ENCODE data around the gene CCDC33.
"Not testable (repeated sequence)": the region's sequence is repeated elsewhere in the genome, so short reads cannot be mapped to it uniquely, and the experiment has no call there.

The CCDC33 gene

GRCh38 chr15:74338676-74339075 lies 102.5 kb downstream of the CCDC33 start:
- DNase-seq, result no peak

- no peak for DNase-seq
Observed at GRCh38 chr15:74339371-74339770, 103.2 kb downstream of the CCDC33 start.

- no peak for DNase-seq
Observed at GRCh38 chr15:74340150-74340549, 104.0 kb downstream of the CCDC33 start.

DNA sequence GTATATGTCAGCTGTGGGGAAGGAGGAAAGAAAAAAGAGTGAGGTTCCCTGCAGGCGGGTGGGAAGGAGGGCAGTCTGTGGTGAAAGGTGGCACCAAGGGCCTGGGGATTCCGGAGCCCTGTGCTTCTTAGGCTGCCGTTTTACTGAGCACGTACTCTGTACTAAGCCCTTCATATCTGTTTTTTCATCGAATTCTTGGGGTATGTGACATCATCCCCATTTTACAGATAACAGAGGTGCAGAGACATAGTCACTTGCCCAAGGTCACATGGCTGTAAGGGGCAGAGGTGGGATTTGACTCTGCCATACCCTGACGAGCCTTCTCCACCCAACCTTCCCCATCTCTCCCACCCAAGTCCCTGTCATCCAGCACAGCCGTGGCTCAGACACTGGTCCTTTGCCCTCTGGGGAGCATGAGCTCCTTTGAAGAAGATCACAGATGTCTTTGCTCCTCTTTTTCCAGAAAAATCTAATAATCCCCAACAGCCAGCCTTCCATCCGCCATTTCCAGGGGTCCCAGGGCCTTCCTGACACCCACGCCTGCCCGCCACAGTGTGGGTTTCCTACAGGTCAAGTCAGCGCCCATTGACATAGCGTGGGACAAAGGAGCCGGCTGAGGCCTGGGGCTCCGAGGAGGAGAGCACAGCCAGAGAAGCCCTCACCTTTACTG lies 107.1 kb downstream of the CCDC33 start:
- no peak for DNase-seq

DNA sequence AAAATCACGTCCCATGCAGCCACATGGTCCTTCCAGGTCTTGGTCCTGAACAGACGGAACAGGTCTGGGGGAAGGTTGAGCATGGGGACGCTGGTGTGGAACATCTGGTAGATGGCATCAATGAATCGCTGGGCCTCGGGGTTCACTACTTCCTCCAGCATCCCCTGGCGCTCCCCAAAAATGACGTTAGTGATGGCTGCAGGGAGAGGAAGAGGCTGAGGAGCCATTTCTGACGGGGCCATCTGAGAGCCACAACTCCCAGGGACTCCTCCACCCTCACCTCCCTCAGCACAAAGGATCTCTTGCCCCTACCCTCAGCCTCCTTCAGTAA lies 107.6 kb downstream of the CCDC33 start:
- DNase-seq, result no peak

GRCh38 chr15:74345051-74345450 lies 108.9 kb downstream of the CCDC33 start:
- DNase-seq, result no peak

GRCh38 chr15:74347757-74348250 lies 111.7 kb downstream of the CCDC33 start:
- no peak for DNase-seq

DNA sequence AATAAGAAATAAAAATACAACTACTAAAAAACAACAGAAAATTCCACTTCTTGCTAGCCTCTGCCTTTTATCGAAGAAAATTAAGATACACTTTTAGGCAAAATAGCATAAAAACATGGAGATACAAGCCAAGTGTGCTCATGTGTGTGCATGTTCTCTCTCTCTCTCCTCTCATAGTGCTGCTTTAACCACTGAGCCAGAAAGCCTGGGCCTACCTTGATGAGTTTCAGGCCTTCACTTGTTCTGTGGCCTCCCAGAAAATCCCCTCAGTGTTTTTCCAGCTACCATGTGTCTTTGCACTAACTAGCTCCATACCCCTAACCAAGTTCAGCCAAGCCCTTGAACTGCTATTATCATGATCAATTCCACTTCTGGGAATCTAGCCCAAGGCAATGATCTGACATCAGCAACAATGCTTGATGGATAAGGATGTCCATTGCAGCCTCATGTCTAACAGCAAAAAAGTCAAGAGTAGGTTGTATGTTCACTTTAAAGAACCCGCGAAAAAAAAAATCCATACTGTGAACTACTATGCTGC lies 113.2 kb downstream of the CCDC33 start:
- no peak for DNase-seq

- no peak for DNase-seq
Observed at GRCh38 chr15:74350295-74351275, 114.5 kb downstream of the CCDC33 start.

DNA sequence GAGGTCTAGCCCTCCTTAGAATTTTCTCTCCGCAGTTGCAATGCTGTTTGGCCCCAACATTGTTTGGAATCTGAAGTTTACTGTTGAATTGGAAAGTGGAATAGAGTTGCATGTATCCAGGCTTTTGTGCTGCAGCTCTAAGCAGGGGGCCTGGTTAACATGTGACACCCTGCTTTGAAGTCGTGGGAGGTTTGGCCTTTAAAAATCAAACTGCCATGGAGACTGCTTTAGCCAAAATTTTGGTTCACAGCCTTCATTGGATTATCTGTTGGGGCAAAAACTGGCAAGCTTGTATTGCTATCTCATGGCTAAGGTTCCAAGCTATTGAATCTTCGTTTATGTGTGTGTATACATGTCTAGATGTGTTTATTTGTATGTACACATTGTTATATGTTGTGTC lies 115.5 kb downstream of the CCDC33 start:
- no peak for DNase-seq

DNA sequence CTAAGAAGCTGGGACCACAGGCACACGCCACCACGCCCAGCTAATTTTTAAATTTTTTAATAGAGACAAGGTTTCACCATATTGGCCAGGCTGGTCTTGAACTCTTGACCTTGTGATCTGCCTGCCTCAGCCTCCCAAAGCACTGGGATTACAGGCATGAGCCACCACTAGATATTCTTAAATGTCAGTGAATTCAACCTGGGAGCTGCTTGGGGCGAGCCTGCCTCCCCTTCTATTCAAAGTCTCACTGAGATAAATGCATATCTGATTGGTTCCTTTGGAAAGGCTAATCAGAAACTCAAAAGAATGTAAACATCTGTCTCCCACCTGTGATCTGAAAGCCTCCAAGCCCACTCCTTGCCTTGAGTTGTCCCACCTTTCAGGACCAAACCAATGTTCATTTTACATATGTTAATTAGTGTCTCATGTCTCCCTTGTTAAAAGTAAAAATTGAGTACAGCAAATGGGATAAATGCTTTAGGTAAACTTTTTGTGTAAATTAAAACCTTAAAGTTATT lies 116.3 kb downstream of the CCDC33 start:
- DNase-seq, result no peak

DNA sequence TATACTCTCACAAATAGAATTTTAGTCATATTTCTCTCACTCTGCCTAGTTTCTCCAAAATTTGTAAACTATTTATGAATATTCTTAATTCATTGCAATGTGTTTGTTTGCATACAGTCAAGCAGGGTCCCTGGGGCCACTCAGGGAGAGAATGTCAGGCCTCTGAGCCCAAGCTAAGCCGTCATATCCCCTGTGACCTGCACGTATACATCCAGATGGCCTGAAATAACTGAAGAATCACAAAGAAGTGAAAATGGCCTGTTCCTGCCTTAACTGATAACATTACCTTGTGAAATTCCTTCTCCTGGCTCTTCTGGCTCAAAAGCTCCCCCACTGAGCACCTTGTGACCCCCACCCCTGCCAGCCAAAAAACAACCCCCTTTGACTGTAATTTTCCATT lies 117.9 kb downstream of the CCDC33 start:
- not testable (repeated sequence) for DNase-seq

DNA sequence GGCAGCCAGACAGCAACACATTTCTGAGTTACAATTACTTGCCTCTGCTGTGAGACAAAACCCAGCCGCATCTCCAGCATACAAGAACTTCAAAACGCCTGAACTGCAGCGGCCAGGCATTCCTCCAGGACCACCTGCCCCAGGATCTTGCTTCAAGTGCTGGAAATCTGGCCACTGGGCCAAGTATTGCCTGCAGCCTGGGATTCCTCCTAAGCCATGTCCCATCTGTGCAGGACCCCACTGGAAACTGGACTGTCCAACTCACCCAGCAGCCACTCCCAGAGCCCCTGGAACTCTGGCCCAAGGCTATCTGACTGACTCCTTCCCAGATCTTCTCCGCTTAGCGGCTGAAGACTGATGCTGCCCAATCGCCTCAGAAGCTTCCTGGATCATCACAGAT lies 119.9 kb downstream of the CCDC33 start:
- DNase-seq, result not testable (repeated sequence)

GRCh38 chr15:74357514-74357913 lies 121.4 kb downstream of the CCDC33 start:
- not testable (repeated sequence) for DNase-seq

DNA sequence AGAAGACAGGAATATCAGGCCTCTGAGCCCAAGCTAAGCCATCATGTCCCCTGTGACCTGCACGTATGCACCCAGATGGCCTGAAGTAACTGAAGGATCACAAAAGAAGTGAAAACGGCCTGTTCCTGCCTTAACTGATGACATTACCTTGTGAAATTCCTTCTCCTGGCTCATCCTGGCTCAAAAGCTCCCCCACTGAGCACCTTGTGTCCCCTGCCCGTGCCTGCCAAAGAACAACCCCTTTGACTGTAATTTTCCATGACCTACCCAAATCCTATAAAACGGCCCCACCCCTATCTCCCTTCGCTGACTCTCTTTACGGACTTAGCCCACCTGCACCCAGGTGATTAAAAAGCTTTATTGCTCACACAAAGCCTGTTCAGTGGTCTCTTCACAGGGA lies 123.2 kb downstream of the CCDC33 start:
- not testable (repeated sequence) for DNase-seq

GRCh38 chr15:74360855-74361254 lies 124.7 kb downstream of the CCDC33 start:
- DNase-seq, result not testable (repeated sequence)

- DNase-seq, result no peak
Observed at GRCh38 chr15:74362482-74362881, 126.4 kb downstream of the CCDC33 start.

DNA sequence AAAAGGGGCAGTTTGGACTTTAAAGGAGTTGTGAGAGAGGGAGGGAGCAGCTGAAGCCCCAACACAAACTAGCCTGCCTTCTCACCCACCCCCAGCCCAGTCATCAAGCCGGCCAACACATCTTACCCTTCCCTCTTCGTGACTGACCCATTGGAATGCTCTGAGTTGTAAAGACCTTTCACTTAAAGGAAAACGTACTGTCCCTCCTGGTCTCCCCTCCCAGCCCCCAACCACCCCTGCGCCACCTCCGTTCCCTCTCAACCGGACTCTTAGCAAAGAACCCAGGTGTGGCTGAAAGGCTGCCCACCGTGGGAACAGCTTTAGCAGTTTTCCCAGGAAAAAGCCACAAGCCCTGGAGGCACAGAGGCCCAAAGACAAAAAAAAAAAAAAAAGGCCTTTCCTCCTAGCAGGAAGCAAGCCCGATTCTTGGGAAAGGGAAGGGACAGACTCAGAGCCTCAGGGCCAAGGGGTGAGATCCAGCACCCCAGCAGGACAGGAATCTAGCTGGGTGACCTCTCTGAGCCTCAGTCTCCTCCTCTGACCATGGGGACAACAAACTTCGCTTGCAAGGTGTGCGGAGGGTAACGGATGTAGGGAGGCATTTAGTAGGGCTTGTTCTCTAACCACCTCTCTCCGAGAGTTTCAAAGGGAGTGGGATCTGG lies 128.9 kb downstream of the CCDC33 start:
- DNase-seq, result no peak

GRCh38 chr15:74365598-74366445 lies 129.7 kb downstream of the CCDC33 start:
- DNase-seq, result peak in 1 of 2 experiments; percentile 41

- no peak for DNase-seq
Observed at GRCh38 chr15:74367296-74367854, 131.2 kb downstream of the CCDC33 start, which contains the start of gene CYP11A1. Gene CYP11A1 (minus strand): TSS chr15:74367646. CDS start chr15:74367585, 61 bp downstream.

DNA sequence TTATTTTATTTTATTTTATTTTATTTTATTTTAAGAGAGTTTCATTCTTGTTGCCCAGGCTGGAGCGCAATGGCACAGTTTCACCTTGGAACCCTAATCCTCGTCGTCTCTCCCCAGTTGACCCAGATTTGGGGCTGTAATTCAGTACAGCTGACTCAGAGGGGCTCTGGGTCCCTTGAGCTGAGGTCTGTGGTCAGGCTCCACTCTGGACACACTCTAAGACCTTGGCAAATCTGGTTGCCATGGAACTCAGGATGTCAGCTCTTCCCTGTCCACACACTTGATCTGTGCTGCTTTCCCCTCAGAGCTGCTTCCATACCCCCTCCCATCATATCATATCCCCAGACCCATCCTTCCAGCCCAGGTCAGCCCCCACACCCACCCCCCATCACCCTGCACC lies 132.0 kb downstream of the CCDC33 start:
- DNase-seq, result no peak

Measured in SW 1271 (cell line).